Body of pancreas (tissue), 4 donors: ENCODE measurements around the gene UBAC1.

Experiments
- POLR2A ChIP-seq, 3 donors: fragments of 450-650 bp; IDR thresholded peaks; one replicate each; pipeline ENCODE4 v1.6.1; 2016; ENCODE audit warnings: antibody characterized with exemption in 3 of 3, mild to moderate bottlenecking in 2 of 3
- TF ChIP-seq, protein P1 (sequence below), 7 experiments: fragments of 450-650 bp in 4 of 7; fragments of 200-600 bp in 3 of 7; sonication (generic) in 3 of 7; IDR thresholded peaks; one replicate each; pipeline ENCODE4 v1.5.1; 2016 to 2019; ENCODE audit warnings: antibody characterized with exemption in 7 of 7

DNA sequence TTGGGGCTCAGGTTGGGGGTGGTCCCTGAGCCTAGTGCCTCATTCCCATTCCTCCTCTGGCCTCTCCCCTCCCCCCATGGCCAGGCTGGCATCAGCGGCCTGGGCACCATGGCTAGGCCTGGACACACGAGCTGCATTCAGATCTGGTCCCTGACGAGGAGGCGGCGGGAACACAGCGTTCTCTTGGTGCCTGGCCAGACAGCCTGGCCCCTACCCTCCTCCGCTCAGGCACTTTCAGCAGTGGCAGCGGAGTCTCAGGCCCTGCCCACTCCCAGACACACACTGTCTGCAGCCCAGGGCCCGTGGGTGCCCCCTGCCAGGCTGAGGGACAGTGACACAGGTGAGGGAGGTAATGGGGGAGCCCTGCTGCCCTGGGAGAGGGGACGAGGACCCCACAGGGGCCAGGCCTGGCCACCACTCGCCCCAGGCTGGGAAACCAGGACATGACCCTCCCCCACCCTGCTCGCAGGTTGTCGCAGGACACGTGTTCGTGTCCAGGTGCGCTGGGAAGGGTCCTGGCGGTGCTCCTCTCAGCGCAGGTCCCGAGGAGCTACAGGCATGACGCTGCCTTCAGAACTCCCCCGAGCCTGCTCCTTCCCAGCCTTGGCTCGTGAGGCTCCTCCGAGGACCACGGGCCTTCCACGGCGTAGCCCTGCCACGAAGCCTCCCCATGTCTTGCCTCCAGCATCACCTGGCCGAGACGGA lies 19.9 kb upstream of the UBAC1 start:
- no peak for TF ChIP-seq POLR2A (IDR thresholded peaks at IDR 0.05)
- TF ChIP-seq, protein P1, sequence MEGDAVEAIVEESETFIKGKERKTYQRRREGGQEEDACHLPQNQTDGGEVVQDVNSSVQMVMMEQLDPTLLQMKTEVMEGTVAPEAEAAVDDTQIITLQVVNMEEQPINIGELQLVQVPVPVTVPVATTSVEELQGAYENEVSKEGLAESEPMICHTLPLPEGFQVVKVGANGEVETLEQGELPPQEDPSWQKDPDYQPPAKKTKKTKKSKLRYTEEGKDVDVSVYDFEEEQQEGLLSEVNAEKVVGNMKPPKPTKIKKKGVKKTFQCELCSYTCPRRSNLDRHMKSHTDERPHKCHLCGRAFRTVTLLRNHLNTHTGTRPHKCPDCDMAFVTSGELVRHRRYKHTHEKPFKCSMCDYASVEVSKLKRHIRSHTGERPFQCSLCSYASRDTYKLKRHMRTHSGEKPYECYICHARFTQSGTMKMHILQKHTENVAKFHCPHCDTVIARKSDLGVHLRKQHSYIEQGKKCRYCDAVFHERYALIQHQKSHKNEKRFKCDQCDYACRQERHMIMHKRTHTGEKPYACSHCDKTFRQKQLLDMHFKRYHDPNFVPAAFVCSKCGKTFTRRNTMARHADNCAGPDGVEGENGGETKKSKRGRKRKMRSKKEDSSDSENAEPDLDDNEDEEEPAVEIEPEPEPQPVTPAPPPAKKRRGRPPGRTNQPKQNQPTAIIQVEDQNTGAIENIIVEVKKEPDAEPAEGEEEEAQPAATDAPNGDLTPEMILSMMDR (IDR thresholded peaks at IDR 0.05), result no peak
